ENCODE results near the gene ENOPH1.

DNA sequence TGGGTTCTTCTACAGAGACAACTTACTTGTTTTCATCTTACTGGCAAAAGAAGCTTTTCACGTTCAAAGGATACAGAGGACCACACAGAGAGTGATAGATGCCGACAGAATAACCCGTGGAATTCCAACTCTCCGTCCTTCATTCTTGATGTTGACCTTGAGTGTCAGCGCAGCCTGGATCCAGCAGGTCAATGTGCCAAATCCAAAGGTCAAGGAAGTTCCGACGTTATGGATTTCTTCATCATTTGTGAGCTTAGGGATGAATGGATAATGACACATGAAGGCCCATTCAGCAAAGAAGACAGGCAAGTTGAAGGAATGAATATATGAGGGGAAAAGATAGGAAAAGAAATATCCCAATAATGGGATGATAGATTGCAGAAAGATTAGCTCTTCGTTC, 59.6 kb downstream of the ENOPH1 start:
- TF ChIP-seq, protein P1, sequence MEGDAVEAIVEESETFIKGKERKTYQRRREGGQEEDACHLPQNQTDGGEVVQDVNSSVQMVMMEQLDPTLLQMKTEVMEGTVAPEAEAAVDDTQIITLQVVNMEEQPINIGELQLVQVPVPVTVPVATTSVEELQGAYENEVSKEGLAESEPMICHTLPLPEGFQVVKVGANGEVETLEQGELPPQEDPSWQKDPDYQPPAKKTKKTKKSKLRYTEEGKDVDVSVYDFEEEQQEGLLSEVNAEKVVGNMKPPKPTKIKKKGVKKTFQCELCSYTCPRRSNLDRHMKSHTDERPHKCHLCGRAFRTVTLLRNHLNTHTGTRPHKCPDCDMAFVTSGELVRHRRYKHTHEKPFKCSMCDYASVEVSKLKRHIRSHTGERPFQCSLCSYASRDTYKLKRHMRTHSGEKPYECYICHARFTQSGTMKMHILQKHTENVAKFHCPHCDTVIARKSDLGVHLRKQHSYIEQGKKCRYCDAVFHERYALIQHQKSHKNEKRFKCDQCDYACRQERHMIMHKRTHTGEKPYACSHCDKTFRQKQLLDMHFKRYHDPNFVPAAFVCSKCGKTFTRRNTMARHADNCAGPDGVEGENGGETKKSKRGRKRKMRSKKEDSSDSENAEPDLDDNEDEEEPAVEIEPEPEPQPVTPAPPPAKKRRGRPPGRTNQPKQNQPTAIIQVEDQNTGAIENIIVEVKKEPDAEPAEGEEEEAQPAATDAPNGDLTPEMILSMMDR (IDR thresholded peaks at IDR 0.05; ENCODE audit: low read length): no peak
- no peak for TF ChIP-seq EZH2 (IDR thresholded peaks at IDR 0.05; ENCODE audit: borderline replicate concordance, low read length)
